Measurements from ENCODE around the gene YAP1. TPM values are rescaled to one million over a fixed set of nuclear protein-coding genes. Genes with fewer than 3 reads are reported as not detected.

Gene YAP1
- total RNA-seq, 2 donors from 2014 or later, result 0.22 to 0.63 TPM

DNA sequence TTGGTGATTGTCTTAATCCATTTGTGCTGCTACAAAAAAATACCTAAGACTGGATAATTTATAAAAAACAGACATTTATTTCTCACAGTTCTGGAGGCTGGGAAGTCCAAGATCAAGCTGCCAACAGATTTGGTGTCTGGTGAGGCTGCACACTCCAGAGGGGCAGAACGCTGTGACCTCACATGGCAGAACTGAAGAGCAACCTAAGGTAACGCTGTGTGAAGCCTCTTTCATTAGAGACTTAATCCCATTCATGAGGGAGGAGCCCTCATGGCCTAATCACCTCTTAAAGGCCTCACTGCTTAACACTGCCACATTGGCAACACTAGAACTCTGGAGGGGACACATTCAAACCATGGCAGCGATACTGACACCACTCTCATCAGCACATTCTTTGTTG lies 164.4 kb downstream of the YAP1 start:
- no peak overlapping the region for H3K4me3 Mint-ChIP-seq
- no peaks in the 10 kb centered on the region for H3K9me3 Mint-ChIP-seq
- peaks cover 25% of the 10 kb centered on the region for H3K4me1 Mint-ChIP-seq (ENCODE audit: low read depth)
- no peak for ATAC-seq (replicated peaks in 1 of 2)
- H3K27ac Mint-ChIP-seq, result no peak overlapping the region
- peaks cover 0 to 2% of the 10 kb centered on the region in 2 donors for H3K36me3 Mint-ChIP-seq (ENCODE audit: insufficient read depth in 2 of 2)
- no peak for DNase-seq
- H3K27me3 Mint-ChIP-seq (ENCODE audit: low read depth), result peaks cover 8% of the 10 kb centered on the region

DNA sequence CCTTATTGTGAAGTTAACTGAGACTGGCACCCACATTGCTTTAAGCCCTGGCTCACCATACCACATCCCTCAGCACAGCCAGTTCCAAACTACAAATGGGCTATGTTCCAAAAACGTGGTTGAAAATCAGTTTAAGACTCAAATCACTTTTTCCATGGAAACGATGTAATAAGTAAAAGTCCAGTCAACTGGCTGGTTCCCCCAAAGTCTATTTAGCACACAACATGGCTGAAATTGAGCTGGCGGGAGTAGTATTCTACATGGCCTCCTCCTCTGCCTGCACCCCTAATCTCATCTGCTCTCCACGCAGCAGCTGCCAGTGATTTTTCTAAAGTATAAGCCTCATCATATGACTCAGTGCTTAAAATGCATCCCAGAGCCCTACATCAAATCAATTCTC lies 166.1 kb downstream of the YAP1 start:
- no peak overlapping the region for H3K27ac Mint-ChIP-seq
- H3K36me3 Mint-ChIP-seq (ENCODE audit: insufficient read depth in 2 of 2), result peaks cover 0 to 2% of the 10 kb centered on the region in 2 donors
- peaks cover 22% of the 10 kb centered on the region for H3K4me1 Mint-ChIP-seq (ENCODE audit: low read depth)
- peaks cover 8% of the 10 kb centered on the region for H3K27me3 Mint-ChIP-seq (ENCODE audit: low read depth)
- DNase-seq (no peak), ATAC-seq (replicated peaks in 1 of 2) (no peak)
- H3K4me3 Mint-ChIP-seq, result no peak overlapping the region
- H3K9me3 Mint-ChIP-seq, result no peaks in the 10 kb centered on the region

DNA sequence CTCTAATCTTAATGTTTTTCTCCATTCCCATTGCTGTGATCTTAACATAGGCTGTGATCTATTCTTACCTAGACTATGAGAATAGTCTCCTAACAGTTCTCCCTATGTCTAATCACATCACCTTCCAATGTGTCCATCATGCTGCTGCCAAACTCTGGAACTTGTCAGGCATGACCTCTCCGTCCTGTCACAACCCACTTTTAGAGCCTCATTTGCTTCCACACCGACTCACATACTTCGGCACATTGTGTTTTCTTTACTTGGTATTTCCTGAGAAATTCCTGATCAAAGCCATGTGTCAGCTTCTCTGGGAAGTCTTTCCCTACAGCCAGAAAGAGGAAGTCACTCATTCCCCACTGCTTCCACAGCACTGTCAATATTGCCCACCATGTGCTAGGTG lies 166.5 kb downstream of the YAP1 start:
- Mint-ChIP-seq H3K4me1 (ENCODE audit: low read depth) (peaks cover 22% of the 10 kb centered on the region), H3K4me3 (no peak overlapping the region), H3K36me3 (ENCODE audit: insufficient read depth in 2 of 2) (peaks cover 0 to 2% of the 10 kb centered on the region in 2 donors), H3K27me3 (ENCODE audit: low read depth) (peaks cover 8% of the 10 kb centered on the region), H3K9me3 (no peaks in the 10 kb centered on the region), H3K27ac (no peak overlapping the region)
- no peak for ATAC-seq (replicated peaks in 1 of 2)
- DNase-seq, result no peak

DNA sequence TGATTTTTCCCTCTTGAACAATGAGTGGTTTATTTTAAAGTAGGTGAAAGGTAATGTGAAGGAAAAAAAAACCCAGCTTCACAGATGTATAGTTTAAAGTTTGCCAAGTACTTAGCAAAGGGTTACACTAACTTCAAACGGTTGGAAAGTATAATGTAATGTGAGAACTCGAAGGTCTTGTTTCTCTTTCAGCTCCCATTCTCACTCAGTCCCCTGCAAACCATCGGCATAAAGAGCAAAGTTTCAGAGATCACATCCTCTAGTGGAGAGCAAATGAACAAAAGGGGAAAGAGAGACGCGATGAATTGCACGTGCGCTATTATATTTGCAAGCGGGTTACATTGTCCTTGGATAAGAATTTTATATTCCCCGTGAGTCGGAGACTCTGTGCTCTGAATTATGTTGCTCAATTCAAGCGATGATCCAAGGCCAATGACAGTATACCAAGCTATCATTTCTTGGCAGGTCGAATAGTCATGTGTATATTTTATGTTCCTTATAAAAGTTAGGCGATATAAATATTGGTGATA lies 169.5 kb downstream of the YAP1 start:
- no peak for DNase-seq
- Mint-ChIP-seq H3K27ac (no peak overlapping the region), H3K4me1 (ENCODE audit: low read depth) (peaks cover 15% of the 10 kb centered on the region), H3K36me3 (ENCODE audit: insufficient read depth in 2 of 2) (peaks cover 0 to 2% of the 10 kb centered on the region in 2 donors), H3K9me3 (no peaks in the 10 kb centered on the region), H3K4me3 (peak overlapping the region; percentile 19 to 23), H3K27me3 (ENCODE audit: low read depth) (no peaks in the 10 kb centered on the region)
- peak; percentile 75 to 86 for ATAC-seq (replicated peaks in 1 of 2)

DNA sequence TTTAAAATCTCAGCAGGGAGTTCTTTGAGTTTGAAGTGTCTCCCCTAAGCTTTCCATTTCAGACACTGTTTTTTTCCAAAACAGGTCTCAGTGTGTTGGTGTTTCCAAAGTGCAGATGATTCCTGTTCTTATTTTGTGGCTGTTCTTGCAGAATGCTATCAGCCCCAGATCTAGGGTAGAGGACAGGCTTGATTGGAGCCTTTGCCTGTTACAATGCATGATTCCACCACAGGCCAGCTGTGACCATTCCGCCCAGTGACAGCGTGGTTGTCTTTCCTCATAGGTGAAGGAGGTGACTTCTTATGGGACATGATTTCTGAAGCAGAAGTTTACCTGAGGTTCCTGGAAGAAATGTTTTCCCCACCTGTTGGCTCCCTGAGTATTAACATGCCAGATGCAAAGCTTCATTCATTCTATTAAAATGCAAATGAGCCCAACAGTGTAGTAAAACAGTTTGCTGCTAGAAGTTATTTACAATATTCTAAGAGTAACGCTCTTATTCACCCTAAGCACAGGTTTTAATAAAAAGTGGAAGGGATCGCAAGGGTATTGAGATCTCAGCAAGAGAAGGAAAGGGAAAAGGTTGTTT lies 170.1 kb downstream of the YAP1 start:
- Mint-ChIP-seq H3K9me3 (no peaks in the 10 kb centered on the region), H3K4me1 (ENCODE audit: low read depth) (peaks cover 15% of the 10 kb centered on the region), H3K36me3 (ENCODE audit: insufficient read depth in 2 of 2) (peaks cover 0 to 2% of the 10 kb centered on the region in 2 donors), H3K27ac (no peak overlapping the region), H3K27me3 (ENCODE audit: low read depth) (no peaks in the 10 kb centered on the region), H3K4me3 (no peak overlapping the region)
- no peak for DNase-seq
- no peak for ATAC-seq (replicated peaks in 1 of 2)

Other genes starting within 250 kb of the YAP1 start
- 1 to 10 TPM; 1.8 to 2.0 TPM for gene CEP126, start 195.4 kb upstream of the YAP1 start, total RNA-seq
- gene ANGPTL5, start 193.9 kb upstream of the YAP1 start, total RNA-seq, result not detected
- gene CFAP300, start 63.0 kb upstream of the YAP1 start, total RNA-seq, result not detected
- gene BIRC3, start 207.0 kb downstream of the YAP1 start, total RNA-seq, result 100 to 1,000 TPM; 123 to 155 TPM
- gene BIRC2, start 236.8 kb downstream of the YAP1 start, total RNA-seq, result 10 to 100 TPM; 38.3 to 44.4 TPM

Data from activated T-cell treated with anti-CD3 and anti-CD28 coated beads, Interleukin-2, amount 50 U/mL, for 72 hours (primary cell).